ENCODE data around the gene LEAP2. TPM values are rescaled to one million over a fixed set of nuclear protein-coding genes. Genes with fewer than 3 reads are reported as not detected.

The LEAP2 gene
- total and polyA plus RNA-seq, 2 donors (not counting 1 experiment from before 2014, with no cell fraction given): 0.33 to 0.50 TPM

DNA sequence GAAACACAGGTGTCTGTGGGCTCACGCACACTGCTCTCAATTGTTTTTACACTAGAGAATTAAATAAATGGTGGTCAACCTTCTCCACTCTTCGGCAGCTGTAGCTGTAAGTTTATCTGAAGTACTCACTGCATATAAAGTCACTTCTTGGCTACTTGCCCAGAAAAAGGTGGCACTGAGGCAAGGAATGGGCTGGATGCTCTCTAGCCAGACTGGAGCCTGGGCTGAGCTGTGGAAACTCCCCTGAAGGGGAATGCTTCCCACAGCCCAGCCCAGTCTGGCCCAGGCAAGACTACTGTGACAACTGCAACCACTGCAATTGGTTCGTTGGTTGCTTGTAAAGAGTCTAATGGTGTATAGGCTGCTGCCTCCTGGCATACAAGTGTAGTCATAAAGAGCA lies 4.5 kb downstream of the LEAP2 start:
- Histone ChIP-seq H3K36me3 (ENCODE audit: control insufficient read depth, insufficient read depth, low read length) (peaks cover 13% of the 10 kb centered on the region), H3K79me2 (ENCODE audit: control insufficient read depth, insufficient read depth, low read length) (no peaks in the 10 kb centered on the region), H4K20me1 (ENCODE audit: control insufficient read depth, extremely low read depth, insufficient read depth, low read length) (no peaks in the 10 kb centered on the region), H3K4me2 (ENCODE audit: extremely low read depth, insufficient read depth, low read length) (no peak overlapping the region), H3K4me3 (replicated peaks in 1 of 4; ENCODE audit: control extremely low read depth in 1 of 4, insufficient read depth in 1 of 4, low read depth in 3 of 4, low read length in 4 of 4) (no peak overlapping the region), H2AFZ (ENCODE audit: low read length) (no peak overlapping the region), H3K27me3 (ENCODE audit: control insufficient read depth, insufficient read depth, low read length) (no peaks in the 10 kb centered on the region), H3K9me3 (ENCODE audit: control insufficient read depth, insufficient read depth, low read depth, low read length) (no peaks in the 10 kb centered on the region), H3K4me1 (ENCODE audit: control insufficient read depth, extremely low read depth, insufficient read depth, low read length) (peaks cover 5% of the 10 kb centered on the region), H3K27ac (ENCODE audit: insufficient read depth, low read length) (no peak overlapping the region), H3K9ac (ENCODE audit: insufficient read depth, low read length) (no peak overlapping the region)
- peak; percentile 39 to 74 for DNase-seq (ENCODE audit: low read depth in 2 of 2)
- TF ChIP-seq EZH2 (IDR thresholded peaks at IDR 0.05; ENCODE audit: low read length, missing control alignments): no peak
- TF ChIP-seq, protein P1, sequence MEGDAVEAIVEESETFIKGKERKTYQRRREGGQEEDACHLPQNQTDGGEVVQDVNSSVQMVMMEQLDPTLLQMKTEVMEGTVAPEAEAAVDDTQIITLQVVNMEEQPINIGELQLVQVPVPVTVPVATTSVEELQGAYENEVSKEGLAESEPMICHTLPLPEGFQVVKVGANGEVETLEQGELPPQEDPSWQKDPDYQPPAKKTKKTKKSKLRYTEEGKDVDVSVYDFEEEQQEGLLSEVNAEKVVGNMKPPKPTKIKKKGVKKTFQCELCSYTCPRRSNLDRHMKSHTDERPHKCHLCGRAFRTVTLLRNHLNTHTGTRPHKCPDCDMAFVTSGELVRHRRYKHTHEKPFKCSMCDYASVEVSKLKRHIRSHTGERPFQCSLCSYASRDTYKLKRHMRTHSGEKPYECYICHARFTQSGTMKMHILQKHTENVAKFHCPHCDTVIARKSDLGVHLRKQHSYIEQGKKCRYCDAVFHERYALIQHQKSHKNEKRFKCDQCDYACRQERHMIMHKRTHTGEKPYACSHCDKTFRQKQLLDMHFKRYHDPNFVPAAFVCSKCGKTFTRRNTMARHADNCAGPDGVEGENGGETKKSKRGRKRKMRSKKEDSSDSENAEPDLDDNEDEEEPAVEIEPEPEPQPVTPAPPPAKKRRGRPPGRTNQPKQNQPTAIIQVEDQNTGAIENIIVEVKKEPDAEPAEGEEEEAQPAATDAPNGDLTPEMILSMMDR (conservative IDR thresholded peaks at IDR 0.05 in 1 of 2, IDR thresholded peaks at IDR 0.05 in 1 of 2; ENCODE audit: low read depth in 1 of 2, low read length in 2 of 2): no peak

DNA sequence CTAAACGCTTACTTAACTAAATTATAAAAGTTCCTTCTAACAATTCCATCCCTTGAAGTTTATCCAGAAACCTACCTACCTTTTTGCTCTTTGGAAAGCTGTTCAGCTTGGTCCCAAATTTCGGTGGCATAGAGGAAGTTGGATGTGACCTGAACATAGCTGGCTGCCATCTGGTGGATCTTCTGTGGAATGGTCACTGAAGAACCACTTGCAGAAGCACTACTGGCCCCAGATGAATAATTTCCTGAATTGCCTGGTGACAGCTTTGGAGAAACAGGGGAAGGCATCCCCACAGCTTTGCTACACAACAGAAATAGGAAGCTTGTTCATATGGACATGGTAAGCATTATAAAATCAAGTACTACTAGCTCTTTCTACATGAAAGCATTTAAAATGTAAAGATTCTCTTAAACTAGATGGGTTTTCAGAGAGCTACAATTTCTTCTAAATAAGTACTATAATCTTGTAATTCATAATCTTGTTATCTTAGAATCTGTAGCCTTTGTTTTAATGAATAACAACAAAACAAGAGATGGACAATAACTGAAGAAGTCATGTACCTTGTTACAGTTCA lies 9.9 kb downstream of the LEAP2 start:
- H3K36me3 ChIP-seq (ENCODE audit: control insufficient read depth, insufficient read depth, low read length): peaks cover 9% of the 10 kb centered on the region

DNA sequence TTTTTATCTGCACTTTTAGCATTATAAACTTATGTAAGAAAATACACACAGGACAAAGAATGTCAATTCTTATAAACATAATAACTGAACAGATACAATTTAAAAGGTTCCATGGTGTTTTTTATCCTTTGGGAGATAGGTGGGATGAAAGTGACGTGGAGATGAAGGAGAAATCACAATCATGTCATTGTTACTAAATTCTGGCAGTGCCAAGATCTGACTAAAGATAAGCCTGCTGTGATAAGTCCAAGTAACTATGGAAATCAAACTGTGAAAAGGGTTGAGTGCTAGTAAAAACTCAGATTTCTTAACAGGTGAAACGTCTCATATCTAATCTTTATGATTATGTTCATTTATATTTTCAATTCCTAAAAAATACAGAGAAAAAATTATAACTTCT lies 11.1 kb downstream of the LEAP2 start:
- DNase-seq (ENCODE audit: low read depth in 2 of 2): no peak
- Histone ChIP-seq H3K4me3 (replicated peaks in 1 of 4; ENCODE audit: control extremely low read depth in 1 of 4, insufficient read depth in 1 of 4, low read depth in 3 of 4, low read length in 4 of 4) (no peak overlapping the region), H3K4me2 (ENCODE audit: extremely low read depth, insufficient read depth, low read length) (no peak overlapping the region), H3K27me3 (ENCODE audit: control insufficient read depth, insufficient read depth, low read length) (no peaks in the 10 kb centered on the region), H3K79me2 (ENCODE audit: control insufficient read depth, insufficient read depth, low read length) (no peaks in the 10 kb centered on the region), H3K36me3 (ENCODE audit: control insufficient read depth, insufficient read depth, low read length) (peaks cover 9% of the 10 kb centered on the region), H3K27ac (ENCODE audit: insufficient read depth, low read length) (no peak overlapping the region), H3K4me1 (ENCODE audit: control insufficient read depth, extremely low read depth, insufficient read depth, low read length) (no peaks in the 10 kb centered on the region), H4K20me1 (ENCODE audit: control insufficient read depth, extremely low read depth, insufficient read depth, low read length) (no peaks in the 10 kb centered on the region), H3K9ac (ENCODE audit: insufficient read depth, low read length) (no peak overlapping the region), H2AFZ (ENCODE audit: low read length) (no peak overlapping the region), H3K9me3 (ENCODE audit: control insufficient read depth, insufficient read depth, low read depth, low read length) (no peaks in the 10 kb centered on the region)
- no peak for TF ChIP-seq EZH2 (IDR thresholded peaks at IDR 0.05; ENCODE audit: low read length, missing control alignments)
- TF ChIP-seq, protein P1 (conservative IDR thresholded peaks at IDR 0.05 in 1 of 2, IDR thresholded peaks at IDR 0.05 in 1 of 2; ENCODE audit: low read depth in 1 of 2, low read length in 2 of 2): no peak

More for the DNA sequence above, 9.9 kb downstream of the LEAP2 start:
- TF ChIP-seq, protein P1 (conservative IDR thresholded peaks at IDR 0.05 in 1 of 2, IDR thresholded peaks at IDR 0.05 in 1 of 2; ENCODE audit: low read depth in 1 of 2, low read length in 2 of 2): peak; percentile 65 to 74
- no peak for TF ChIP-seq EZH2 (IDR thresholded peaks at IDR 0.05; ENCODE audit: low read length, missing control alignments)
- peak; percentile 64 to 75 for DNase-seq (ENCODE audit: low read depth in 2 of 2)
- H3K9me3 ChIP-seq (ENCODE audit: control insufficient read depth, insufficient read depth, low read depth, low read length): no peaks in the 10 kb centered on the region
- H3K27ac ChIP-seq (ENCODE audit: insufficient read depth, low read length): no peak overlapping the region
- H2AFZ ChIP-seq (ENCODE audit: low read length): no peak overlapping the region
- H3K9ac ChIP-seq (ENCODE audit: insufficient read depth, low read length): no peak overlapping the region
- H3K27me3 ChIP-seq (ENCODE audit: control insufficient read depth, insufficient read depth, low read length): no peaks in the 10 kb centered on the region
- H3K4me2 ChIP-seq (ENCODE audit: extremely low read depth, insufficient read depth, low read length): no peak overlapping the region
- no peaks in the 10 kb centered on the region for H3K79me2 ChIP-seq (ENCODE audit: control insufficient read depth, insufficient read depth, low read length)
- H4K20me1 ChIP-seq (ENCODE audit: control insufficient read depth, extremely low read depth, insufficient read depth, low read length): no peaks in the 10 kb centered on the region
- H3K4me3 ChIP-seq (replicated peaks in 1 of 4; ENCODE audit: control extremely low read depth in 1 of 4, insufficient read depth in 1 of 4, low read depth in 3 of 4, low read length in 4 of 4): no peak overlapping the region
- H3K4me1 ChIP-seq (ENCODE audit: control insufficient read depth, extremely low read depth, insufficient read depth, low read length): no peaks in the 10 kb centered on the region
